HEK293T (cell line): Measurements from ENCODE around the gene ATP8B1.

Experiments
- ARNT ChIP-seq: fragments of 450-650 bp; IDR thresholded peaks from 2 replicates; pipeline ENCODE4 v1.6.1; 2017; ENCODE audit warnings: mild to moderate bottlenecking
- BHLHE40 ChIP-seq: fragments of 450-650 bp; IDR thresholded peaks from 2 replicates; pipeline ENCODE4 v1.6.1; 2016; ENCODE audit warnings: mild to moderate bottlenecking, moderate library complexity, borderline replicate concordance
- CTBP1 ChIP-seq: fragments of 450-650 bp; IDR thresholded peaks from 2 replicates; pipeline ENCODE4 v1.6.1; 2016; ENCODE audit warnings: borderline replicate concordance
- ELF4 ChIP-seq: fragments of 450-650 bp; IDR thresholded peaks from 2 replicates; pipeline ENCODE4 v1.6.1; 2017; ENCODE audit warnings: antibody characterized with exemption
- FOXA1 ChIP-seq: fragments of 450-650 bp; IDR thresholded peaks from 2 replicates; pipeline ENCODE4 v1.6.1; 2016; ENCODE audit warnings: mild to moderate bottlenecking
- FOXK2 ChIP-seq: fragments of 450-650 bp; IDR thresholded peaks from 2 replicates; pipeline ENCODE4 v1.6.1; 2016; ENCODE audit warnings: mild to moderate bottlenecking
- FOXM1 ChIP-seq: fragments of 450-650 bp; IDR thresholded peaks from 2 replicates; pipeline ENCODE4 v1.6.1; 2017; ENCODE audit warnings: mild to moderate bottlenecking, borderline replicate concordance
- SP1 ChIP-seq: fragments of 450-650 bp; IDR thresholded peaks from 2 replicates; pipeline ENCODE4 v1.6.1; 2017
- SUZ12 ChIP-seq: fragments of 450-650 bp; IDR thresholded peaks from 2 replicates; pipeline ENCODE4 v1.6.1; 2016; ENCODE audit warnings: mild to moderate bottlenecking
- TARDBP ChIP-seq: fragments of 450-650 bp; IDR thresholded peaks from 2 replicates; pipeline ENCODE4 v1.6.1; 2016
- ZNF384 ChIP-seq: fragments of 450-650 bp; IDR thresholded peaks from 2 replicates; pipeline ENCODE4 v1.6.1; 2016

- no peak for TF ChIP-seq TARDBP
- no peak for TF ChIP-seq ELF4
- no peak for TF ChIP-seq FOXA1
- TF ChIP-seq BHLHE40: no peak
- no peak for TF ChIP-seq FOXK2
- TF ChIP-seq ARNT: no peak
- no peak for TF ChIP-seq SUZ12
- no peak for TF ChIP-seq SP1
- TF ChIP-seq ZNF384: no peak
- TF ChIP-seq FOXM1: no peak
- no peak for TF ChIP-seq CTBP1
These were observed 11.2 kb downstream of the ATP8B1 start for GRCh38 chr18:57791911-57792310.
